Small intestine (tissue), 7 donors: ENCODE data around the gene URI1. TPM values are rescaled to one million over a fixed set of nuclear protein-coding genes. Genes with fewer than 3 reads are reported as not detected.

Experiments used
- DNase-seq, 2 donors: peaks; one replicate each; pipeline versions ENCODE4 v3.0.0 to v3.0.0-alpha.2; 2013
- FAIRE-seq: peaks from 2 replicates; lab custom pipeline; 2012; peaks lifted over from hg19 to GRCh38; lab: Jason Lieb, UNC
- H3K27ac ChIP-seq, 3 donors: one replicate each; pipeline ENCODE4 v1.5.1; 2013; ENCODE audit warnings: low read length in 2 of 3, mild to moderate bottlenecking in 2 of 3, control low read depth in 1 of 3, inconsistent platforms in 1 of 3, low read depth in 1 of 3, moderate library complexity in 1 of 3
- H3K27me3 ChIP-seq, 3 donors: one replicate each; pipeline ENCODE4 v1.6.1; 2013; ENCODE audit warnings: low read length in 3 of 3, inconsistent platforms in 1 of 3; ENCODE audit not compliant: control insufficient read depth in 3 of 3, insufficient read depth in 3 of 3
- H3K36me3 ChIP-seq, 3 donors: one replicate each; pipeline ENCODE4 v1.6.1; 2013; ENCODE audit warnings: low read length in 3 of 3, inconsistent platforms in 1 of 3, low read depth in 1 of 3, mild to moderate bottlenecking in 1 of 3, moderate library complexity in 1 of 3; ENCODE audit not compliant: control insufficient read depth in 3 of 3, insufficient read depth in 2 of 3
- H3K4me1 ChIP-seq, 3 donors: one replicate each; pipeline ENCODE4 v1.6.1; 2013; ENCODE audit warnings: low read length in 2 of 3, inconsistent platforms in 1 of 3, low read depth in 1 of 3, mild to moderate bottlenecking in 1 of 3, moderate library complexity in 1 of 3; ENCODE audit not compliant: control insufficient read depth in 3 of 3, insufficient read depth in 2 of 3
- H3K4me3 ChIP-seq, 3 donors: one replicate each; pipeline ENCODE4 v1.5.1; 2013; ENCODE audit warnings: low read length in 3 of 3, control low read depth in 1 of 3, inconsistent platforms in 1 of 3, low read depth in 1 of 3, mild to moderate bottlenecking in 1 of 3, moderate library complexity in 1 of 3
- H3K9me3 ChIP-seq, 2 donors: one replicate each; pipeline ENCODE4 v1.6.1; 2013; ENCODE audit warnings: low read depth in 1 of 2, low read length in 1 of 2; ENCODE audit not compliant: control insufficient read depth in 2 of 2, insufficient read depth in 1 of 2
- WGBS, 3 donors: extraction: QIAGEN DNeasy Blood & Tissue Kit; methylation state at CpG; one replicate each; pipeline ENCODE4 v1.1.7; 2013; 5-methylcytosine and 5-hydroxymethylcytosine counted together
- polyA plus RNA-seq, 4 donors: library from polyadenylated mRNA; stranded (reverse) in 3 of 4; unstranded in 1 of 4; fragments of 200-250 nt in 3 of 4; fragments of 120-200 nt in 1 of 4; gene quantifications; one replicate each; pipeline versions ENCODE4 v1.2.1 to v1.2.3, GENCODE V29; 2013
- donor health status: healthy with polysubstance abuse.
- donor health status: control.
- donor health status: control.
- donor health status: Bipolar disorder and iron deficiency.
- donor health status: healthy.

The URI1 gene
- polyA plus RNA-seq, 4 donors = 14.3 to 60.3 (median 27.9) TPM

DNA sequence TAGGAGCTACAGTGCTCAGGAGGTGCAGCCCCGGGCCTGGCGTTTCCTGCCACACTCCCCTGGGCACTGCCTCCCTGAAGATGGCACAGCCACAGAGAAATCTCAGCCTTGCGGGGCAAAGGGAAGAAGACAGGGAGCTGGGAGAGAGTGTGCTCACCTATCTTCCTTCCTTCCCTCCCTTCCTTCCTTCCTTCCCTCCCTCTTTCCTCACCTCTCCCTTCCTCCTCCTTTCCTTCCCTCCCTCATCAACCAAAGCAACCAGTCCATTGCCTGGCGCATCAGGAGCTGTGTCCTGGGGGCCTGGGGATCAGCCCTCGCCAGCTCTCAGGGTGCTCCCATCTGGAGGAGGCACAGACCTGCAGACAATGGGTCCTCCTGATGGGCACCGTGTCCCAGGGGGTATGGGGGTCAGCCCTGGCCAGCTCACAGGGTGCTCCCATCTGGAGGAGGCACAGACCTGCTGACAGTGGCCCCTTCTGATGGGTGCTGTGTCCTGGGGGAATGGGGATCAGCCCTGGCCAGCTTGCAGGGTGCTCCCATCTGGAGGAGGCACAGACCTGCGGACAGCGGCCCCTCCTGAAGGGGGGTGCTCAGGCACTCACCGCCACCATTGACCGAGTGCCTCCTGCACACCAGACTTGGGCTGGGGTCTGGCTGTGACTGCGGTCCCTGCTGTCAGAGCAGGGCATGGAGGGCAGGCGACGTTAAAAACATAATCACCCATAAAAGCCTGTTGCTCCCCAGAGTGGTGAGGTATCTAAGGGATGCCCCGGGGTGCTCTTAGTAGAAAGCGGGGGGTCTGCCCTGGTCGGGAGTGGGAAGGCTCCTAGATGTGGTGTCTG is 120.2 kb downstream of the URI1 start:
- no peaks in the 10 kb centered on the region for H3K36me3 ChIP-seq
- 67 to 76% (median 76%) methylated on average over 16 of the region's 16 CpGs for WGBS, 3 donors
- H3K27me3 ChIP-seq = peaks cover 0 to 2% (median 0%) of the 10 kb centered on the region in 3 donors
- no peaks in the 10 kb centered on the region for H3K4me1 ChIP-seq
- DNase-seq = no peak
- no peak overlapping the region for H3K4me3 ChIP-seq
- no peak for FAIRE-seq
- no peak overlapping the region for H3K27ac ChIP-seq
- no peaks in the 10 kb centered on the region for H3K9me3 ChIP-seq

DNA sequence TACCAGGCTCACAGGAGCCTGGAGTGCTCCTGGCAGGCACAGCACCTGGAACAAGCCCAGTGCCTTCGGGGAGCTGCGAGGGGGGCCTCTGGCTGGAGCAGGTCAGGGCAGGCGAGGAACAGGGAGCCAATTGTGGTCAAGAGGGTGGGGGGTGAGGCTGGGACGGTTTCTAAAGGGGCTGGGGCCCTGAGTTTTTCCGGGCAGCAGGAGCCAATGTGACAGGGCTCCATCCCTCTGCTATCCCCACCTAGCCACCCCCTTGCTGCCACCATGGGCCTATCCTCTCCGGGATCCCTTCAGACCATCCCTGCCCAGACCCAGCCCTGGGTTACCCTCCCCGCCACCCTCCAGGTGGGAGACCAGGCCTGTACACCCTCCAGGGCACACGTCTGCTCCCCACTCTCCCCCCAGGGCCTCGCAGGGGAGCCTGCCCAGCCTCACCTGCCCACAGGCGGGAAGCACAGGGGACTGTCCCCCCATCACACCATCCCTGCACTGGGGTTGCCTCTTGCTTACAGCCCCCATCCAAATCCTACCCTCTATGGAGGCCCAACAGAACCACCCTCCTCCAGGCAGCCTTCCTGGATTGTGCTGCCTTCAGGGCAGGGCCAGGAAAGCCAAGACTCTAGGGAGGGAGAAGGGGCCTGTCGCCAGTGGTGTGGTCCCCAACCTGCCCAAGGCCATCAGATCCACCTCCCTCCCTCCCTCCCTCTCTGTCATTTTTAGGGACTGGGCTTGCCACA is 121.0 kb downstream of the URI1 start:
- 81 to 89% (median 86%) methylated on average over 9 to 11 of the region's 11 CpGs for WGBS, 3 donors
- FAIRE-seq (no peak), DNase-seq (no peak)
- Histone ChIP-seq H3K36me3 (no peaks in the 10 kb centered on the region), H3K27ac (no peak overlapping the region), H3K9me3 (no peaks in the 10 kb centered on the region), H3K27me3 (peaks cover 0 to 2% (median 0%) of the 10 kb centered on the region in 3 donors), H3K4me3 (no peak overlapping the region), H3K4me1 (no peaks in the 10 kb centered on the region)

- no peak for FAIRE-seq
- H3K27me3 ChIP-seq = no peaks in the 10 kb centered on the region
- no peaks in the 10 kb centered on the region for H3K4me1 ChIP-seq
- H3K9me3 ChIP-seq = no peaks in the 10 kb centered on the region
- no peak overlapping the region for H3K4me3 ChIP-seq
- no peak overlapping the region for H3K27ac ChIP-seq
- no peaks in the 10 kb centered on the region for H3K36me3 ChIP-seq
- 85 to 90% (median 89%) methylated on average over 13 of the region's 13 CpGs for WGBS, 3 donors
- DNase-seq = no peak
Observed at GRCh38 chr19:30063650-30064347, 121.8 kb downstream of the URI1 start.

GRCh38 chr19:30064348-30064699 is 122.3 kb downstream of the URI1 start:
- no peak overlapping the region for H3K4me3 ChIP-seq
- WGBS, 3 donors = 52 to 75% (median 61%) methylated on average over 19 of the region's 19 CpGs
- no peaks in the 10 kb centered on the region for H3K36me3 ChIP-seq
- no peak for DNase-seq
- no peaks in the 10 kb centered on the region for H3K4me1 ChIP-seq
- H3K27ac ChIP-seq = no peak overlapping the region
- no peak for FAIRE-seq
- H3K9me3 ChIP-seq = no peaks in the 10 kb centered on the region
- no peaks in the 10 kb centered on the region for H3K27me3 ChIP-seq

DNA sequence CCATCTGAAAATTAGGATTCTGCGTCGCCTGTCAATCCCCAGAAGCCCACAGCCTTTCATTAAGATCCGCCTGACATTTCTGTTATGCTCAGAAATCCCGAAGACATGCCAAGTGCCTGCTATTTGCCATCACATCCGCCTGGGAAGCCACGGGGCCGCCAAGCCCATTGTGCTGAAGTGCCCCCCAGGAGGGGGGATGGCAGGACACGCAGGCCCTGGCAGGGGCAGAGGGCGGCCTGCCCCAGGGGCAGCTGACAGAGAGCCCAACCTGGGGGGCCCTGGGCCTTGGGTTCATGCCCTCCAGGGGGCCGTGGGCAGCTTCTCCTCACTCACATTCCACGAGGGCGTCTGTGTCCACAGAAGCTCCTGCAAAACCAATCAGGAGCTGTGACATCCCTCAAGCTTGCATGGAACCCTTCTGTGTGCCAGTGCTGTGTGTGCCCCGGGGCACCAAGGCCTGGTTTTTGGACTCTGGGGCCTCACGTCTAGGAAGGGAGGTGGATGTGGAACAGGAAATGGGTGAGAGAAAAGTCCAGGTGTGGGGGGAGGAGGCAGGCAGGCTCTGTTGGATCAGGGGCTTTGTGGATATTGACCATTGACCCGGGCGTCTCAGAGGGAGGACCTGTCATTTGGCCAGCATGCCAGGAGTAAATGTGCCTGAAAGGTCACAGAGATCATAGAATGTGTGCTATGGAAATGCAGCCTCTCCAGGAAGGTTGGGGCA is 122.9 kb downstream of the URI1 start:
- H3K27me3 ChIP-seq = no peaks in the 10 kb centered on the region
- DNase-seq = no peak
- no peaks in the 10 kb centered on the region for H3K4me1 ChIP-seq
- FAIRE-seq = no peak
- WGBS, 3 donors = 62 to 71% (median 69%) methylated on average over 16 of the region's 16 CpGs
- H3K27ac ChIP-seq = no peak overlapping the region
- H3K9me3 ChIP-seq = no peaks in the 10 kb centered on the region
- no peak overlapping the region for H3K4me3 ChIP-seq
- no peaks in the 10 kb centered on the region for H3K36me3 ChIP-seq

DNA sequence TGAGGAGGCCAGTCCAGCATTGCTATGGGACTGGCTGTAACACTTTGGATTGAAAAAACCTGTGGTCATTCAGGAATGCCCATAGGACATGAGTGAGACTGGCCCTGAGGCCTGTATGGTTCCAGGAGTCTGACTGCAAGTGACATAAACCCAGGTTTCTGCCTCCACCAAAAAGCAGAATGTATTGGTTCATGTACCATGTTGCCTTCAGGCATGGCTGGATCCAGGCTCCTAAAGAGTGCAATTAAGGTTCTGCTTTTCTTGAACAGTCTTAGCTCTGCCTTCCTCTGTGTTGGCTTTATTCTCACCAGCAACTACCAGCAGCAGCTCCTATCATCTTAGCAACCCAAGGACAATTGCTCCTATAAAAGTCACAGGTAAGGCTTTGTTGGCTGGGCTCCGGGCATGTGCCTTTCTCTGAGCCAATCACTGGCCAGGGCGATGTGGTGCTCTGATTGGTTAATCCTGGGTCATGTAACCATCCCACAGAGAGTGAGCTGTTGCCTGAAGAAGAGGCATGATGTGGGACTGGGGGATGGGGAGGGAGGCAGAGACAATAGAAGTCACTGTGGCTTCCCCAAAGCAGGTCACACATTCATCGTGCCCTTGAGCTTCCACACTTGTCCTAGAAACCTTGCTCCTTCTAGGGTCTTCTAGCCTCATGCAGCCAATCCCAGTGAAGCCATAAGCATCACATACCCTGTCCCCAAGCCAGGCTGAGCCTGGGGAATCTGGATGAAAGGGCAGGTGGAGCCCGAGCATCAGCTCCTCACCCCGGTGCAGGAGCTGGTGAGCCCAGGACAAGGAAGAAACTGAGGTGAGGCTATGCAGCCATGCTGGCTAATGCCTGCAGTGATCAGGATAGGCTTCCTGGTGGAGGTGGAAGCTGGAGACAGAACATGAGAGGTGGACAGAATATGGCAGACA is 123.9 kb downstream of the URI1 start:
- Histone ChIP-seq H3K4me3 (no peak overlapping the region), H3K4me1 (no peaks in the 10 kb centered on the region), H3K9me3 (no peaks in the 10 kb centered on the region), H3K36me3 (no peaks in the 10 kb centered on the region), H3K27ac (no peak overlapping the region), H3K27me3 (no peaks in the 10 kb centered on the region)
- 92 to 93% (median 92%) methylated on average over 5 of the region's 5 CpGs for WGBS, 3 donors
- DNase-seq = no peak
- FAIRE-seq = no peak
